ENCODE data around the gene OR10A2.

Gene OR10A2

GRCh38 chr11:6825231-6825744 lies 37.6 kb upstream of the OR10A2 start (continued):
- no peak for TF ChIP-seq ZNF645 (tag by site-specific recombination; IDR thresholded peaks at IDR 0.05)
- TF ChIP-seq ZNF311 (tag by site-specific recombination; IDR thresholded peaks at IDR 0.05; ENCODE audit: borderline replicate concordance) = no peak
- TF ChIP-seq ZNF398 (tag by site-specific recombination; IDR thresholded peaks at IDR 0.05) = no peak
- TF ChIP-seq OSR2 (tag by site-specific recombination; IDR thresholded peaks at IDR 0.05) = no peak
- TF ChIP-seq ZSCAN16 (tag by site-specific recombination; IDR thresholded peaks at IDR 0.05) = no peak
- peak; percentile 31; the same call in 1 of the 2 replicates for TF ChIP-seq HIC1 (tag by site-specific recombination; IDR thresholded peaks at IDR 0.05)
- TF ChIP-seq KLF9 (tag by site-specific recombination; IDR thresholded peaks at IDR 0.05; ENCODE audit: low read depth) = peak; percentile 36; the same call in 1 of the 2 replicates
- TF ChIP-seq ZNF202 (tag by site-specific recombination; IDR thresholded peaks at IDR 0.05; ENCODE audit: borderline replicate concordance) = no peak
- peak; percentile 99 for TF ChIP-seq MZF1 (tag by site-specific recombination; IDR thresholded peaks at IDR 0.05; ENCODE audit: borderline replicate concordance)
- TF ChIP-seq TSHZ1 (tag by site-specific recombination; IDR thresholded peaks at IDR 0.05; ENCODE audit: borderline replicate concordance) = 0 out of 2 replicates have a peak, but pooled peaks have one; percentile 12
- no peak for TF ChIP-seq ZNF501 (tag by site-specific recombination; IDR thresholded peaks at IDR 0.05)
- TF ChIP-seq ZNF473 (tag by site-specific recombination; IDR thresholded peaks at IDR 0.05) = no peak
- no peak for TF ChIP-seq ZNF416 (tag by site-specific recombination; IDR thresholded peaks at IDR 0.05)
- TF ChIP-seq PATZ1 (tag by site-specific recombination; IDR thresholded peaks at IDR 0.05) = peak; percentile 49
- no peak for TF ChIP-seq SCRT1 (tag by site-specific recombination; IDR thresholded peaks at IDR 0.05; ENCODE audit: borderline replicate concordance)
- TF ChIP-seq ZNF121 (tag by site-specific recombination; IDR thresholded peaks at IDR 0.05) = no peak
- TF ChIP-seq ZBTB44 (tag by site-specific recombination; IDR thresholded peaks at IDR 0.05) = peak; percentile 67; the same call in 1 of the 2 replicates
- TF ChIP-seq ZNF138 (tag by site-specific recombination; IDR thresholded peaks at IDR 0.05; ENCODE audit: borderline replicate concordance) = no peak
- TF ChIP-seq ZNF555 (tag by site-specific recombination; conservative IDR thresholded peaks at IDR 0.05) = no peak
- TF ChIP-seq ZNF670 (tag by site-specific recombination; IDR thresholded peaks at IDR 0.05; ENCODE audit: low read depth) = no peak
- no peak for TF ChIP-seq ZNF266 (tag by site-specific recombination; IDR thresholded peaks at IDR 0.05; ENCODE audit: low read depth)
- no peak for TF ChIP-seq ZNF837 (tag by site-specific recombination; IDR thresholded peaks at IDR 0.05)
- 0 out of 2 replicates have a peak, but pooled peaks have one; percentile 22 for TF ChIP-seq GFI1B (tag by site-specific recombination; IDR thresholded peaks at IDR 0.05)
- peak; percentile 83 for TF ChIP-seq ZBTB17 (tag by site-specific recombination; IDR thresholded peaks at IDR 0.05)
- TF ChIP-seq ZNF24 (tag by site-specific recombination; IDR thresholded peaks at IDR 0.05) = peak; percentile 78
